ENCODE data around the gene HTATSF1. TPM values are rescaled to one million over a fixed set of nuclear protein-coding genes. Genes with fewer than 3 reads are reported as not detected.

HTATSF1 gene
- total and polyA plus RNA-seq, 10 of the 15 experiments (the other 5 are each of a cell fraction or from before 2014, with no cell fraction given), result 1.9 to 59.8 (median 28.3) TPM

DNA sequence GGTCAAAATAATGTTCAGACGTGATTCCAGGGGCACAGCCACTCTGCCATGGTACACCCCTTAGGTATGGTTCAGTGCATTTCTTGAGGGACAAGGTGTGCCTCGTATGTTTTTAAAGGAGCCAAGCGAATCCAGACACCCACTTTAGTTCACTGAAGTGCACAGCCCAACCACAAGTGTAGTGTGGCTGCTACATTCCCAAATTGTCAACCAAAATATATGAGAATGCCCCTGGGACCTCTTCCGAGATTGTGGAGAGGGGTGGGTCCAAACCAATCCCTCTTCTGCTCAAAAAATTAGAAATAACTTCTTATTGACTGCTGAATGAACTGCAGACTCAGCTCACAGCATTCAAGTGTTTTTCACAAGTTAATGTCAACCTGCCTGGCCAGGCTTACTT is 17.0 kb upstream of the HTATSF1 start (continued):
- TF ChIP-seq, protein P1, sequence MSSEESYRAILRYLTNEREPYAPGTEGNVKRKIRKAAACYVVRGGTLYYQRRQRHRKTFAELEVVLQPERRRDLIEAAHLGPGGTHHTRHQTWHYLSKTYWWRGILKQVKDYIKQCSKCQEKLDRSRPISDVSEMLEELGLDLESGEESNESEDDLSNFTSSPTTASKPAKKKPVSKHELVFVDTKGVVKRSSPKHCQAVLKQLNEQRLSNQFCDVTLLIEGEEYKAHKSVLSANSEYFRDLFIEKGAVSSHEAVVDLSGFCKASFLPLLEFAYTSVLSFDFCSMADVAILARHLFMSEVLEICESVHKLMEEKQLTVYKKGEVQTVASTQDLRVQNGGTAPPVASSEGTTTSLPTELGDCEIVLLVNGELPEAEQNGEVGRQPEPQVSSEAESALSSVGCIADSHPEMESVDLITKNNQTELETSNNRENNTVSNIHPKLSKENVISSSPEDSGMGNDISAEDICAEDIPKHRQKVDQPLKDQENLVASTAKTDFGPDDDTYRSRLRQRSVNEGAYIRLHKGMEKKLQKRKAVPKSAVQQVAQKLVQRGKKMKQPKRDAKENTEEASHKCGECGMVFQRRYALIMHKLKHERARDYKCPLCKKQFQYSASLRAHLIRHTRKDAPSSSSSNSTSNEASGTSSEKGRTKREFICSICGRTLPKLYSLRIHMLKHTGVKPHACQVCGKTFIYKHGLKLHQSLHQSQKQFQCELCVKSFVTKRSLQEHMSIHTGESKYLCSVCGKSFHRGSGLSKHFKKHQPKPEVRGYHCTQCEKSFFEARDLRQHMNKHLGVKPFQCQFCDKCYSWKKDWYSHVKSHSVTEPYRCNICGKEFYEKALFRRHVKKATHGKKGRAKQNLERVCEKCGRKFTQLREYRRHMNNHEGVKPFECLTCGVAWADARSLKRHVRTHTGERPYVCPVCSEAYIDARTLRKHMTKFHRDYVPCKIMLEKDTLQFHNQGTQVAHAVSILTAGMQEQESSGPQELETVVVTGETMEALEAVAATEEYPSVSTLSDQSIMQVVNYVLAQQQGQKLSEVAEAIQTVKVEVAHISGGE (CRISPR knock-in tag; IDR thresholded peaks at IDR 0.05), result no peak
- TF ChIP-seq PAX5 (IDR thresholded peaks at IDR 0.05; ENCODE audit: borderline replicate concordance, low read depth, low read length) (no peak), BACH1 (IDR thresholded peaks at IDR 0.05; ENCODE audit: borderline replicate concordance) (no peak), TCF3 (IDR thresholded peaks at IDR 0.05; ENCODE audit: borderline replicate concordance, insufficient read depth, low read depth, low read length) (no peak), IKZF2 (IDR thresholded peaks at IDR 0.05) (no peak), RAD51 (IDR thresholded peaks at IDR 0.05) (no peak)

DNA sequence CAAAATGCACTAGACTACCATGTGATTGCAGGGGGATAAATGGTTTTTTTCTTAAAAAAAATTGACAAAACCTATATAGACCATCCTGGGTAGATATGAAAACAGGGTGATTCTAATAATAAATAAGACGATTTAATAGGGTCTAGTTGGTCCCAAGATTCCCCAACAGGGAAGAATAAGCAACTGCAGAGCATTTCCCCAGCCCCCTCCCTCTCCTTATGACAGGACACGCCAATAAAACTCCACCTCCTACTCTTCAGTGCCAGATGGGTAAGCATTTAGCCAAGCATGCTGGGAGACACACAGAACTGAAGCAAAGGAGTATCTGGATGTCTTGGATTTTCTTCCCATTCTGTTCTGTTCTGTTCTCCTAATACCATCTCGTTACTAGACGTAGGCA is 9.7 kb upstream of the HTATSF1 start, which contains the start of gene BRS3:
Gene BRS3 (plus strand): TSS at position 301 of the 400 bp plus-strand sequence. CDS start 168 bp downstream, outside the sequence.
- no peak within 1 kb of the TSS for H3K4me3 ChIP-seq
- no peak within 1 kb of the TSS for H3K9ac ChIP-seq (ENCODE audit: control insufficient read depth, insufficient read depth, low read length)
- no peak within 1 kb of the TSS for H3K4me2 ChIP-seq (ENCODE audit: control insufficient read depth, insufficient read depth)
- ChIA-PET SMC1A (ENCODE audit: uncharacterized antibody, unreplicated experiment) (no interaction called here), CTCF (no interaction called here), POLR2A (no interaction called here), RAD21 (ENCODE audit: unreplicated experiment) (no interaction called here)
- H2AFZ ChIP-seq (ENCODE audit: control insufficient read depth, low read depth, low read length), result no peak within 1 kb of the TSS
- no peak for TF ChIP-seq NR2C1 (IDR thresholded peaks at IDR 0.05)
- TF ChIP-seq BACH1 (IDR thresholded peaks at IDR 0.05; ENCODE audit: borderline replicate concordance), result no peak
- TF ChIP-seq NRF1 (conservative IDR thresholded peaks at IDR 0.05; ENCODE audit: low read depth, low read length), result no peak
- TF ChIP-seq ZNF217 (IDR thresholded peaks at IDR 0.05), result no peak
- TF ChIP-seq IRF4 (IDR thresholded peaks at IDR 0.05; ENCODE audit: low read depth, low read length), result no peak
- TF ChIP-seq FOXM1 (IDR thresholded peaks at IDR 0.05; ENCODE audit: low read depth, low read length), result no peak
- TF ChIP-seq CREM (IDR thresholded peaks at IDR 0.05; ENCODE audit: low read depth), result no peak
- H3K4me1 ChIP-seq (ENCODE audit: control insufficient read depth, insufficient read depth, low read length), result no peaks in the 10 kb centered on the region
- DNase-seq (ENCODE audit: low read depth, low spot score) (no peak), ATAC-seq (no peak), FAIRE-seq (no peak)
- H3K27me3 ChIP-seq (replicated peaks in 1 of 2; ENCODE audit: control insufficient read depth in 2 of 2, insufficient read depth in 2 of 2, low read length in 1 of 2), result no peaks in the 10 kb centered on the region; a peak in 2 of 4 replicates
- 35% methylated on average over 4 of the region's 4 CpGs for WGBS (ENCODE audit: insufficient coverage, insufficient replicate concordance, low lambda C conversion rate, missing lambda C conversion rate)
- no peaks in the 10 kb centered on the region for H3K79me2 ChIP-seq (ENCODE audit: control insufficient read depth, insufficient read depth, low read length)
- no peaks in the 10 kb centered on the region for H3K9me3 ChIP-seq (replicated peaks; ENCODE audit: control insufficient read depth, insufficient read depth, low read length)
- H3K27ac ChIP-seq (ENCODE audit: control insufficient read depth, insufficient read depth), result no peak within 1 kb of the TSS
- no peaks in the 10 kb centered on the region for H4K20me1 ChIP-seq (ENCODE audit: control insufficient read depth, insufficient read depth)
- BruUV-seq (replicated peaks), result no TSS peak
- intact Hi-C loops (cut with micrococcal nuclease; ENCODE audit: unreplicated experiment), result no loop called here
- in situ Hi-C loops (cut with MboI), result no loop called here
- no peaks in the 10 kb centered on the region for H3K36me3 ChIP-seq (ENCODE audit: control insufficient read depth in 2 of 2, insufficient read depth in 2 of 2, low read length in 1 of 2)

Measured in GM12878 (cell line).